ENCODE measurements around the gene LRIG1.

LRIG1 gene

GRCh38 chr3:66527246-66527645, 26.4 kb upstream of the LRIG1 start:
- H3K4me3 ChIP-seq (ENCODE audit: low read depth in 1 of 2, low read length in 1 of 2): no peak overlapping the region
- peaks cover 25 to 36% of the 10 kb centered on the region in 2 experiments for H3K4me1 ChIP-seq (ENCODE audit: control insufficient read depth in 1 of 2, insufficient read depth in 1 of 2, low read depth in 1 of 2, low read length in 1 of 2)
- H3K27me3 ChIP-seq: no peaks in the 10 kb centered on the region
- no peak for TF ChIP-seq CTCF (IDR thresholded peaks at IDR 0.05)
- no peaks in the 10 kb centered on the region for H3K9me3 ChIP-seq
- peak overlapping the region; percentile 56 for H3K27ac ChIP-seq
- no peaks in the 10 kb centered on the region for H3K36me3 ChIP-seq

GRCh38 chr3:66525771-66526170, 24.9 kb upstream of the LRIG1 start:
- Histone ChIP-seq H3K4me1 (ENCODE audit: control insufficient read depth in 1 of 2, insufficient read depth in 1 of 2, low read depth in 1 of 2, low read length in 1 of 2) (peaks cover 25 to 36% of the 10 kb centered on the region in 2 experiments), H3K9me3 (no peaks in the 10 kb centered on the region), H3K4me3 (ENCODE audit: low read depth in 1 of 2, low read length in 1 of 2) (no peak overlapping the region), H3K27me3 (no peaks in the 10 kb centered on the region), H3K27ac (no peak overlapping the region), H3K36me3 (no peaks in the 10 kb centered on the region)
- no peak for TF ChIP-seq CTCF (IDR thresholded peaks at IDR 0.05)

GRCh38 chr3:66520724-66521123, 19.9 kb upstream of the LRIG1 start:
- Histone ChIP-seq H3K9me3 (no peaks in the 10 kb centered on the region), H3K27me3 (no peaks in the 10 kb centered on the region), H3K4me3 (ENCODE audit: low read depth in 1 of 2, low read length in 1 of 2) (no peak overlapping the region), H3K27ac (no peak overlapping the region), H3K36me3 (no peaks in the 10 kb centered on the region), H3K4me1 (ENCODE audit: control insufficient read depth in 1 of 2, insufficient read depth in 1 of 2, low read depth in 1 of 2, low read length in 1 of 2) (peaks cover 9 to 10% of the 10 kb centered on the region in 2 experiments)
- TF ChIP-seq CTCF (IDR thresholded peaks at IDR 0.05): no peak

- H3K27me3 ChIP-seq: no peaks in the 10 kb centered on the region
Observed at GRCh38 chr3:66518644-66519043, 17.8 kb upstream of the LRIG1 start.

GRCh38 chr3:66518126-66518525, 17.3 kb upstream of the LRIG1 start:
- H3K4me3 ChIP-seq (ENCODE audit: low read depth in 1 of 2, low read length in 1 of 2): no peak overlapping the region
- H3K4me1 ChIP-seq (ENCODE audit: control insufficient read depth in 1 of 2, insufficient read depth in 1 of 2, low read depth in 1 of 2, low read length in 1 of 2): no peaks in the 10 kb centered on the region
- no peaks in the 10 kb centered on the region for H3K27me3 ChIP-seq
- no peaks in the 10 kb centered on the region for H3K9me3 ChIP-seq
- no peak overlapping the region for H3K27ac ChIP-seq
- no peak for TF ChIP-seq CTCF (IDR thresholded peaks at IDR 0.05)
- no peaks in the 10 kb centered on the region for H3K36me3 ChIP-seq

More at GRCh38 chr3:66518644-66519043, 17.8 kb upstream of the LRIG1 start:
- H3K27ac ChIP-seq: no peak overlapping the region
- no peaks in the 10 kb centered on the region for H3K4me1 ChIP-seq (ENCODE audit: control insufficient read depth in 1 of 2, insufficient read depth in 1 of 2, low read depth in 1 of 2, low read length in 1 of 2)
- no peaks in the 10 kb centered on the region for H3K9me3 ChIP-seq
- TF ChIP-seq CTCF (IDR thresholded peaks at IDR 0.05): no peak
- no peaks in the 10 kb centered on the region for H3K36me3 ChIP-seq
- H3K4me3 ChIP-seq (ENCODE audit: low read depth in 1 of 2, low read length in 1 of 2): no peak overlapping the region

- Histone ChIP-seq H3K4me3 (ENCODE audit: low read depth in 1 of 2, low read length in 1 of 2) (no peak overlapping the region), H3K27ac (no peak overlapping the region), H3K36me3 (no peaks in the 10 kb centered on the region), H3K4me1 (ENCODE audit: control insufficient read depth in 1 of 2, insufficient read depth in 1 of 2, low read depth in 1 of 2, low read length in 1 of 2) (no peaks in the 10 kb centered on the region), H3K27me3 (no peaks in the 10 kb centered on the region), H3K9me3 (no peaks in the 10 kb centered on the region)
- TF ChIP-seq CTCF (IDR thresholded peaks at IDR 0.05): no peak
Observed at GRCh38 chr3:66517241-66517640, 16.4 kb upstream of the LRIG1 start.

Measured in neutrophil (primary cell).